ENCODE results near the gene NMT1. TPM values are rescaled to one million over a fixed set of nuclear protein-coding genes. Genes with fewer than 3 reads are reported as not detected.
"Not testable (repeated sequence)": the region's sequence is repeated elsewhere in the genome, so short reads cannot be mapped to it uniquely, and the experiment has no call there.

Gene NMT1
- total RNA-seq, 1 donor from 2014 or later: 88.7 TPM

GRCh38 chr17:45036691-45037090, 24.4 kb upstream of the NMT1 start:
- DNase-seq (ENCODE audit: low read depth): no peak

- peak; percentile 88 for DNase-seq (ENCODE audit: low read depth)
These were observed 22.1 kb upstream of the NMT1 start for GRCh38 chr17:45038728-45039634.

DNA sequence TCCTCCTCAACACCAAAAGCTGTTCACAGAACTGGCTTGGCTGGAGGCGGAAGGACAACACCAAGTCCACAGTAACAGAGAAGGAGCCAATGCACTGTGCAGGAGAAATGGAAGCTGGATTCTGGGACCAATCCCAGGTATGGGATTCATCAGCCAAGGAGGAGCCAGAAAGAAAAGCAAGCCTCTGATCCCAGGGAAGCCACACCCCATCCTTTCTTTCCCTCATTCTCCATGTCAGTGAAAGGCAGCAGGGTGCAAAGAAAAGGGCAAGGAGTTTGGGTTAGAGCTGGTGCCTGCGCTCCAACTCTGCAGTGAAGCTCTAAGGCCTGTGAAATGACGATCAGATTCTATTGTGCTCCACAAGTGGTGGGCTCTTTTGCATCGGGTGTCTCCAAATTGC, 20.7 kb upstream of the NMT1 start:
- DNase-seq (ENCODE audit: low read depth): peak; percentile 47

DNA sequence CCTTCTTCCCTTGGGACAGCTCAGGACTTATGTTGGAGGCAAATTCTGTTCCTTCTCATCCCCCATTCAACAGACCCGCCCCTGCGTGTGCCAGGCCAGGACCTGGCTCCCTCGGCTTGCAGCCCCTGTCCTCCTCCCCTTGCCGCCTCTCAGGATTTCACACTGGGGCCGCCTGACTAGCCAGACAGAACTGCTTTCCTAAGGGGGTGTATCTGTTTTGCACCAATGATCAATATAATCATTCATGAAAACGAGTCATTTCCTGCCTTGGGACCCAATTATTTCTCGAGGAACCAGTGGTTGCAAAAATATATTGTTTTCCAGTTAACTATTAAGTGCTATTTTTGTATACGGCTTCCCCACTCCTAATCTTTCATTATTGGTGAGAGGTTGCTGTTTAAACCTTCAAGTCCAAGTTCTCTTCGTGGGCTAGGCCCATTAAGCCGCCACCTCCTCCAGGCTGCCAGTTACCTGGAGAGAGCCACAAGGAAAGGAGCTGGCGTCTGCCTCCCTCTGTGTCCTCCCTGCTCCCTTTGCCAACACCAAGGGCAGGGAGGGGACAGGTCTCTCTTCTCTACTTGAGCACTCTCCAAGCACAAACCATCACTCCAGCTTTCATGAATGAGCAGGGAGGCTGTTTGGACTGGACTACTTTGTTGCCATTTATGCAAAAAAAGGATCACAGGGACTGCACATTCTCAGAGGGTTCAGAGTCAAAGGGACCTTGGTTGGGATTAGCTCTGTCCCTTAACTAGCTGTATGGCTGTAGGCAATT, 18.6 kb upstream of the NMT1 start:
- no peak for DNase-seq (ENCODE audit: low read depth)

- DNase-seq (ENCODE audit: low read depth): no peak
These were observed 17.1 kb upstream of the NMT1 start for GRCh38 chr17:45043813-45044540.

DNA sequence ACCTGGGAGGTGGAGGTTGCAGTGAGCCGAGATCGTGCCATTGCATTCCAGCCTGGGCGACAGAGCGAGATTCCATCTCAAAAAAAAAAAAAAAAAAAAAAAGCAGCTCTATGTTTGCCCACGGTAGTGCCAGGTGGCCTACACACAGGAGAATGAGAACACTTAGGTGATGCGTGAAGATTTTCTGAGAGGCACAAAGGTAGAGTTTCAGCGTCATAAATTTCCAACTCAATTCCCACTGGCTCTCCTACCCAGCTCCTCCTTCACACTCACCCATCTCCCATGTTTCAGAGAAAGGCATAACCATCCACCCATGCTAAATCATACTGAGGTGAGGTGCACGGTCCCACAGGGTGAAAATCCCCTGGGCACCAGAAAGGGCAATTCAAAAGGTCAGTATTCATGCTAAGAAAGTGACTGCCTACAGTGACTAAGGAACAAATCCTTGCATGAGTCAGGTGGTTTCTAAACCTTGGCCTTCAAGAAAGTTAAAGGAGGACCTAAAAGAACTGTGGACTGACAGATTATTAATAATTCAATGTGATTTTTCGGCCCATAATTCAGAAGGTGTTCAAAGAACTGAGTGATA, 14.5 kb upstream of the NMT1 start:
- DNase-seq (ENCODE audit: low read depth): no peak

- DNase-seq (ENCODE audit: low read depth): no peak
These were observed 12.1 kb upstream of the NMT1 start for GRCh38 chr17:45048795-45049563.

DNA sequence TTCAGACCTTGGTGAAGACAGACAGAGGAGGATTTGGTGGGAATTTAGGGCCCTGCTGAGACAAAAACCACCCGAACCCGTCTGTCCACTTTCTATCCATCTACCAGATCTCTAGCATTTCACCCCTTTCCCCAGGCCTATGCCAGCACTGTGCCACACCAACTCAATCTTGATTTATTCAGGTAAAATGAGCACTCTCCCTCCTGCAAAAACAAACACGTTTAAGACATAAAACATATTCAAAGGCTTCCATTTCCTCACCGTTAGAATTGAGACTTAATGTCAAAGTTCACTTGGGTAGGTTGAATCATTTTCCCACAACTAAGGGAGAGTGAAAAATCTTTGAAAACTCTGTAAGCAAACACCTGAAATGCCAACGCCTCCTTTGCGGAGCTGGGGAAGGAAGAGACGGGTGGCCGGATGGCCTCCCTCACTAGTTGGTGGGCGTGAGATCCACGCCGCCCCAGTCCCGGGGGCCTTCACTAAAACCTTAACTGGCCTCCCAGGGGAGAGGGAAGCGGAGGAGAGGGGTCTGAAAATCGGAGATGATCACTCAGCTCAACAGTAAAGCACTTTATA, 10.5 kb upstream of the NMT1 start:
- DNase-seq (ENCODE audit: low read depth): no peak

DNA sequence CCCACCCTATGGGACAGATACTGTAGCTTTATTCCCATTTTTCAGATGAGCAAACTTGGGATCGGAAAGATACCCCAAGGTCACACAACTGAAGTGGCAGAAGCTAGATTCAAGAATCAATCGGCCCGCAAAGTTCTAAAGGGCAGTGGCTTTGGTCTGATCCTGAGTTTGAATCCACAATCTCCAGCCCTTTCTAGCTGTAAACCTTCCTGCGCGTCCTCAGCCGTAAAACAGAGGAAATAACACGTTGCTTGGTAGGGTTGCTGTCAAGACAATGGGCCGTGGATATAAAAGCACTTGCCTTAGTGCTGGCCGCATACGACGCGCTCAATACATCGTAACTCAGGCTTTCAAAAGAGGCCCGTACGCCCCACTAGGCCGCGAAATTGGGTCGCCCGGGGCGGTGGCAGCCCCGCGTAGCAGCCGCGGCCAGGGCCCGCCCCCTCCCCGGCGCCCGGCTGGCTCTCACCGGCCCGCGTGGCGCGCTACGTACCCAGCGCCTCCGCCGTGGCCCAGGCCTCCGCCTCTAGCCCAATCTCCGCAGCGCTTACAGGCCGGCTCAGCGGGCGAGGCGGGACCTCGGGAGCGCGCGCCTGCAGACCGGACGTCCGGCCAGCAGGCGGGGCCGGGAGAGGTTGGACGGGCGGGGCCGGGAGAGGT, 9.9 kb upstream of the NMT1 start, which contains the start of gene DCAKD:
Gene DCAKD, minus strand, starts transcription at position 573 of the 660 bp plus-strand sequence. CDS start 16,747 bp downstream, outside the sequence.
- DNase-seq (ENCODE audit: low read depth): peak; percentile 96

- not testable (repeated sequence) for DNase-seq (ENCODE audit: low read depth)
These were observed 9.4 kb upstream of the NMT1 start for GRCh38 chr17:45051720-45052051.

GRCh38 chr17:45052052-45052772, 8.9 kb upstream of the NMT1 start:
- DNase-seq (ENCODE audit: low read depth): peak; percentile 53

DNA sequence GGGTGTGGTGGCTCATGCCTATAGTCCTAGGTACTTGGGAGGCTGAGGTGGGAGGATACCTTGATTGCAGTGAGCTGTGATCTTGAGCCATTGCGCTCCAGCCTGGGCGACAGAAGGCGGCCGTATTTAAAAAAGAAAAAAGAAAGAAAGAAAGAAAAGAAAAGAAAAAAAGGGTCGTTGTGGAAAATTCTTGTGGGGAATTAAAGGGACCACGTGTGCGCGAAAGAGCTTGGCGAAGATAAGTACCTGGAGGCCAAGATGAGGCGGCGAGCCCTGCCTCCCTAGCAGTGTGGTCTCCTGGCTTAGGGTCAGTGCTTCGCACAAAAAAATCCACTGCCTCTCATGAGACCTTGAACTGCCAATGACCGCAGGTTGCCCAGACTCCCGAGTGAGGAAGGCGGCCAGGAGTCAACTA, 728 bp upstream of the NMT1 start:
- DNase-seq (ENCODE audit: low read depth): no peak

- no peak for DNase-seq (ENCODE audit: low read depth)
These were observed 589 bp downstream of the NMT1 start for GRCh38 chr17:45061606-45062205.

GRCh38 chr17:45063198-45063597, 2.1 kb downstream of the NMT1 start:
- DNase-seq (ENCODE audit: low read depth): no peak

DNA sequence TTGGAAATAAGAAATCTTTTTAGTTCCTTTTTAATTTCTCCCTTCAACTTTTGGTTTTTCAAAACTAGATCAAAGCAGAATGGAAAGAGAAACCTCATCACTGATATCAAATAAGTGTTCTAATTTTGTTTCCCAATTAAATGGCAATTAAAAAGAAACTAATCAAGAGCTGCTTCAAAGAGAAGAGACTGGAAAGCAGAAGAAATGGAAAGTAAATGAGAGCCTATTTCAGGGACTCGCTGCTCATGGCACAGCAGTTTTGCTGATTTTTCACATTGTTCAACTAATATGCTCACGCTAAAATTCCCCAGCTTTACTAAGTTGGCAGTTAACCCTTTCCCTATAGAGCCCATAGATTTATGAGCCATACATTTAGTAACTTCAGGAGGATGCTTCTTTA, 6.5 kb downstream of the NMT1 start:
- no peak for DNase-seq (ENCODE audit: low read depth)

DNA sequence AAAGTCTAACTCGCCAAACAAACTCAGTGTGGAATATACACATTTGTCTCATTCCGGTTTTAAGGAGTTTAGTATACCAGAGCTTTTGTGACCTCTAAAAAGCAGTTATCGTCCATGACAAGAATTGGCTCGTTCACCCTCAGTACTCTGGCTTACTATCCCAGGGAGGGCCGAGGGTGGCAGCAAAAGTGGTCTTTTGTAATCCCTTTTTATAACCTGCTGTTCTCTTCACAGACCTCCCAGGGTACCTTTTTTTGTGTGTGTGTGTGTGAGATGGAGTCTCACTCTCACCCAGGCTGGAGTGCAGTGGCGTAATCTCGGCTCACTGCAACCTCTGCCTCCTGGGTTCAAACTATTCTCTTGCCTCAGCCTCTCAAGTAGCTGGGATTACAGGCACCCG, 8.9 kb downstream of the NMT1 start:
- no peak for DNase-seq (ENCODE audit: low read depth)

DNA sequence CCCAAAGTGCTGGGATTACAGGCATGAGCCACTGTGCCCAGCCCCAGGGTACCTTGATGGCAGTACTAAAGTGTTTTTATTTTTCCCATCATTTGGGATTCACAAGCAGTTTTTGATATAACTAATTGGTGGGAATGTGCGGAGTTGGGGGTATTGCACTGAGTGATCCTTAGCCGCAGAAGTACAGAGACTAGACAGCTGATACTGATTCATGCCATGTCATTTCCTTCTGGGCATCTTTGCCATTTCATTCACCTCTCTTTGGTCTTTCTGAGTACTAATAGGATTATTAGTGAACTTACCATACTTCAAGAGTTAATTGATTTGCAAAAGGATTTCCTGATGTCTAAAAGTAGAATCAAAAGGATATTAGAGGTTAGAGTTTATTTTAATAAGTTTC, 9.7 kb downstream of the NMT1 start:
- no peak for DNase-seq (ENCODE audit: low read depth)

- DNase-seq (ENCODE audit: low read depth): no peak
These were observed 12.4 kb downstream of the NMT1 start for GRCh38 chr17:45073414-45074070.
